HepG2 (cell line): Measurements from ENCODE around the gene NLRP2B. TPM values are rescaled to one million over a fixed set of nuclear protein-coding genes. Genes with fewer than 3 reads are reported as not detected.

Source experiments
- IKZF5 ChIP-seq: IDR thresholded peaks from 2 replicates; pipeline ENCODE4 v1.6.1; 2018; ENCODE audit warnings: missing genetic modification reagents, mild to moderate bottlenecking, missing compliant biosample characterization
- NCOA5 ChIP-seq: sonication (generic); formaldehyde crosslinking; IDR thresholded peaks from 2 replicates; pipeline ENCODE4 v1.4.0; 2020; ENCODE audit warnings: missing genetic modification reagents
- REST ChIP-seq, 2 experiments: IDR thresholded peaks; 2 replicates each; pipeline ENCODE4 v1.6.1; 2011 to 2012; ENCODE audit warnings: low read length in 2 of 2, borderline replicate concordance in 1 of 2, low read depth in 1 of 2, mild to moderate bottlenecking in 1 of 2, moderate library complexity in 1 of 2
- RFXAP ChIP-seq: sonication (generic); formaldehyde crosslinking; IDR thresholded peaks from 2 replicates; pipeline ENCODE4 v1.4.0; 2020; ENCODE audit warnings: missing genetic modification reagents, borderline replicate concordance
- SP5 ChIP-seq: IDR thresholded peaks from 2 replicates; pipeline ENCODE4 v1.6.1; 2016; ENCODE audit warnings: low read depth, borderline replicate concordance
- TAF15 ChIP-seq: fragments of 200-400 bp; formaldehyde crosslinking; IDR thresholded peaks from one replicate; pipeline ENCODE4 v1.6.1; 2018; ENCODE audit warnings: mild to moderate bottlenecking, low read depth, low read length; ENCODE audit not compliant: poor library complexity, severe bottlenecking
- TOE1 ChIP-seq: sonication (generic); formaldehyde crosslinking; IDR thresholded peaks from 2 replicates; pipeline ENCODE4 v1.4.0; 2020; ENCODE audit warnings: mild to moderate bottlenecking, missing genetic modification reagents
- ZBTB20 ChIP-seq: sonication (generic); formaldehyde crosslinking; IDR thresholded peaks from 2 replicates; pipeline ENCODE4 v1.8.1; 2023; ENCODE audit warnings: missing genetic modification reagents, low read depth, mild to moderate bottlenecking, borderline replicate concordance
- ZFP36 ChIP-seq: fragments of 150-350 bp; IDR thresholded peaks from 2 replicates; pipeline ENCODE4 v1.6.1; 2018; ENCODE audit warnings: borderline replicate concordance, low read length, low read depth; ENCODE audit not compliant: partially characterized antibody
- ZNF512B ChIP-seq: sonication (generic); formaldehyde crosslinking; IDR thresholded peaks from 2 replicates; pipeline ENCODE4 v1.5.1; 2020; ENCODE audit warnings: missing genetic modification reagents, mild to moderate bottlenecking, borderline replicate concordance
- ZNF564 ChIP-seq: sonication (generic); formaldehyde crosslinking; IDR thresholded peaks from 2 replicates; pipeline ENCODE4 v1.8.1; 2023; ENCODE audit warnings: mild to moderate bottlenecking, missing genetic modification reagents
- polyA plus RNA-seq, 8 experiments: library from polyadenylated mRNA; depleted of rRNA in 3 of 8; stranded (reverse) in 7 of 8; unstranded in 1 of 8; fragments of >200 nt; fragmentation: Illumina TruSeq in 4 of 8; extraction: Trizol in 4 of 8; gene quantifications; 2 replicates each; pipeline versions ENCODE4 v1.2.1 to v1.2.3, GENCODE V29; 2011 to 2016; ENCODE audit warnings: low read depth in 4 of 8, missing spikeins in 1 of 8, mixed read lengths in 1 of 8; ENCODE audit not compliant: insufficient read depth in 1 of 8
- total RNA-seq, 5 experiments: library from RNA; depleted of rRNA; stranded (reverse); fragments of >200 nt; fragmentation: Illumina TruSeq; extraction: Trizol; gene quantifications; 2 replicates each; pipeline ENCODE4 v1.2.3, GENCODE V29; 2016; ENCODE audit warnings: low read depth in 1 of 5
- TF ChIP-seq, protein P1 (sequence below): sonication (generic); formaldehyde crosslinking; conservative IDR thresholded peaks from 2 replicates; pipeline ENCODE4 v1.8.0; 2022; ENCODE audit warnings: mild to moderate bottlenecking, moderate library complexity, missing genetic modification reagents
- TF ChIP-seq, protein P2 (sequence below): sonication (generic); formaldehyde crosslinking; IDR thresholded peaks from 2 replicates; pipeline ENCODE4 v1.4.0; 2020; ENCODE audit warnings: missing genetic modification reagents

Gene NLRP2B
- total and polyA plus RNA-seq, 2 of the 13 experiments (the other 11 are each of a cell fraction or from before 2014, with no cell fraction given): not detected

- no peak for TF ChIP-seq IKZF5 (CRISPR knock-in tag)
- TF ChIP-seq ZNF564: no peak
- no peak for TF ChIP-seq ZFP36
- TF ChIP-seq, protein P1, sequence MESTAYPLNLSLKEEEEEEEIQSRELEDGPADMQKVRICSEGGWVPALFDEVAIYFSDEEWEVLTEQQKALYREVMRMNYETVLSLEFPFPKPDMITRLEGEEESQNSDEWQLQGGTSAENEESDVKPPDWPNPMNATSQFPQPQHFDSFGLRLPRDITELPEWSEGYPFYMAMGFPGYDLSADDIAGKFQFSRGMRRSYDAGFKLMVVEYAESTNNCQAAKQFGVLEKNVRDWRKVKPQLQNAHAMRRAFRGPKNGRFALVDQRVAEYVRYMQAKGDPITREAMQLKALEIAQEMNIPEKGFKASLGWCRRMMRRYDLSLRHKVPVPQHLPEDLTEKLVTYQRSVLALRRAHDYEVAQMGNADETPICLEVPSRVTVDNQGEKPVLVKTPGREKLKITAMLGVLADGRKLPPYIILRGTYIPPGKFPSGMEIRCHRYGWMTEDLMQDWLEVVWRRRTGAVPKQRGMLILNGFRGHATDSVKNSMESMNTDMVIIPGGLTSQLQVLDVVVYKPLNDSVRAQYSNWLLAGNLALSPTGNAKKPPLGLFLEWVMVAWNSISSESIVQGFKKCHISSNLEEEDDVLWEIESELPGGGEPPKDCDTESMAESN (CRISPR knock-in tag): no peak
- TF ChIP-seq SP5 (CRISPR knock-in tag): no peak
- peak; percentile 77; the same call in 1 of the 2 replicates for TF ChIP-seq ZBTB20 (CRISPR knock-in tag)
- TF ChIP-seq TOE1 (CRISPR knock-in tag): no peak
- TF ChIP-seq, protein P2, sequence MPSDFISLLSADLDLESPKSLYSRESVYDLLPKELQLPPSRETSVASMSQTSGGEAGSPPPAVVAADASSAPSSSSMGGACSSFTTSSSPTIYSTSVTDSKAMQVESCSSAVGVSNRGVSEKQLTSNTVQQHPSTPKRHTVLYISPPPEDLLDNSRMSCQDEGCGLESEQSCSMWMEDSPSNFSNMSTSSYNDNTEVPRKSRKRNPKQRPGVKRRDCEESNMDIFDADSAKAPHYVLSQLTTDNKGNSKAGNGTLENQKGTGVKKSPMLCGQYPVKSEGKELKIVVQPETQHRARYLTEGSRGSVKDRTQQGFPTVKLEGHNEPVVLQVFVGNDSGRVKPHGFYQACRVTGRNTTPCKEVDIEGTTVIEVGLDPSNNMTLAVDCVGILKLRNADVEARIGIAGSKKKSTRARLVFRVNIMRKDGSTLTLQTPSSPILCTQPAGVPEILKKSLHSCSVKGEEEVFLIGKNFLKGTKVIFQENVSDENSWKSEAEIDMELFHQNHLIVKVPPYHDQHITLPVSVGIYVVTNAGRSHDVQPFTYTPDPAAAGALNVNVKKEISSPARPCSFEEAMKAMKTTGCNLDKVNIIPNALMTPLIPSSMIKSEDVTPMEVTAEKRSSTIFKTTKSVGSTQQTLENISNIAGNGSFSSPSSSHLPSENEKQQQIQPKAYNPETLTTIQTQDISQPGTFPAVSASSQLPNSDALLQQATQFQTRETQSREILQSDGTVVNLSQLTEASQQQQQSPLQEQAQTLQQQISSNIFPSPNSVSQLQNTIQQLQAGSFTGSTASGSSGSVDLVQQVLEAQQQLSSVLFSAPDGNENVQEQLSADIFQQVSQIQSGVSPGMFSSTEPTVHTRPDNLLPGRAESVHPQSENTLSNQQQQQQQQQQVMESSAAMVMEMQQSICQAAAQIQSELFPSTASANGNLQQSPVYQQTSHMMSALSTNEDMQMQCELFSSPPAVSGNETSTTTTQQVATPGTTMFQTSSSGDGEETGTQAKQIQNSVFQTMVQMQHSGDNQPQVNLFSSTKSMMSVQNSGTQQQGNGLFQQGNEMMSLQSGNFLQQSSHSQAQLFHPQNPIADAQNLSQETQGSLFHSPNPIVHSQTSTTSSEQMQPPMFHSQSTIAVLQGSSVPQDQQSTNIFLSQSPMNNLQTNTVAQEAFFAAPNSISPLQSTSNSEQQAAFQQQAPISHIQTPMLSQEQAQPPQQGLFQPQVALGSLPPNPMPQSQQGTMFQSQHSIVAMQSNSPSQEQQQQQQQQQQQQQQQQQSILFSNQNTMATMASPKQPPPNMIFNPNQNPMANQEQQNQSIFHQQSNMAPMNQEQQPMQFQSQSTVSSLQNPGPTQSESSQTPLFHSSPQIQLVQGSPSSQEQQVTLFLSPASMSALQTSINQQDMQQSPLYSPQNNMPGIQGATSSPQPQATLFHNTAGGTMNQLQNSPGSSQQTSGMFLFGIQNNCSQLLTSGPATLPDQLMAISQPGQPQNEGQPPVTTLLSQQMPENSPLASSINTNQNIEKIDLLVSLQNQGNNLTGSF (CRISPR knock-in tag): no peak
- TF ChIP-seq TAF15: no peak
- no peak for TF ChIP-seq ZNF512B
- no peak for TF ChIP-seq REST (IDR thresholded peaks at IDR 0.05; ENCODE audit: borderline replicate concordance in 1 of 2, low read depth in 1 of 2, low read length in 2 of 2)
- TF ChIP-seq NCOA5 (CRISPR knock-in tag): no peak
- no peak for TF ChIP-seq RFXAP (CRISPR knock-in tag)
These were observed 36.4 kb downstream of the NLRP2B start (continued) for GRCh38 chrX:57643698-57644097.
